Choroid plexus epithelial cell (primary cell): ENCODE data around the gene VAC14.

Experiments
- DNase-seq: peaks from one replicate; pipeline ENCODE4 v3.0.0-alpha.2; 2010; ENCODE audit warnings: low read depth
- H3K4me3 ChIP-seq: 2 replicates; pipeline ENCODE4 v1.5.1; 2011; ENCODE audit warnings: low read depth, mild to moderate bottlenecking, control low read depth, low read length, moderate library complexity
- CTCF ChIP-seq: conservative IDR thresholded peaks from 2 replicates; pipeline ENCODE4 v1.5.1; 2011; ENCODE audit warnings: low read depth, mild to moderate bottlenecking, control low read depth, inconsistent platforms, low read length, moderate library complexity

Gene VAC14

GRCh38 chr16:70734522-70735095, 66.3 kb downstream of the VAC14 start:
- no peak overlapping the region for H3K4me3 ChIP-seq
- no peak for TF ChIP-seq CTCF
- DNase-seq, result no peak

- DNase-seq, result no peak
- no peak overlapping the region for H3K4me3 ChIP-seq
- TF ChIP-seq CTCF, result no peak
Measured at GRCh38 chr16:70730944-70731343, 70.0 kb downstream of the VAC14 start.

- TF ChIP-seq CTCF, result no peak
- no peak for DNase-seq
- no peak overlapping the region for H3K4me3 ChIP-seq
Measured at GRCh38 chr16:70730031-70730430, 70.9 kb downstream of the VAC14 start.

- no peak for TF ChIP-seq CTCF
- no peak for DNase-seq
- H3K4me3 ChIP-seq, result no peak overlapping the region
Measured at GRCh38 chr16:70729292-70729691, 71.7 kb downstream of the VAC14 start.

GRCh38 chr16:70728150-70728549, 72.8 kb downstream of the VAC14 start:
- no peak for DNase-seq

GRCh38 chr16:70726892-70727361, 74.0 kb downstream of the VAC14 start:
- no peak for DNase-seq
- TF ChIP-seq CTCF, result no peak

More at GRCh38 chr16:70728150-70728549, 72.8 kb downstream of the VAC14 start:
- no peak overlapping the region for H3K4me3 ChIP-seq
- TF ChIP-seq CTCF, result no peak

GRCh38 chr16:70725912-70726828, 74.8 kb downstream of the VAC14 start:
- no peak for TF ChIP-seq CTCF
- no peak for DNase-seq
- H3K4me3 ChIP-seq, result no peak overlapping the region

More at GRCh38 chr16:70726892-70727361, 74.0 kb downstream of the VAC14 start:
- no peak overlapping the region for H3K4me3 ChIP-seq
